Lower leg skin (tissue), 4 donors: ENCODE results near the gene KCNJ14. TPM values are rescaled to one million over a fixed set of nuclear protein-coding genes. Genes with fewer than 3 reads are reported as not detected.

Experiments
- DNase-seq, 2 donors: peaks; one replicate each; pipeline ENCODE4 v3.0.0-alpha.2; 2019; ENCODE audit warnings: low spot score in 2 of 2
- H3K4me3 ChIP-seq: fragments of 200-600 bp; sonication (generic); 2 replicates; pipeline ENCODE4 v1.5.1; 2017; ENCODE audit warnings: mild to moderate bottlenecking, low read depth; ENCODE audit not compliant: poor library complexity, severe bottlenecking
- CTCF ChIP-seq, 3 donors: fragments of 450-650 bp; IDR thresholded peaks; one replicate each; pipeline ENCODE4 v1.5.1; 2016; ENCODE audit warnings: antibody characterized with exemption in 3 of 3, mild to moderate bottlenecking in 3 of 3, moderate library complexity in 2 of 3
- POLR2A ChIP-seq, 2 donors: fragments of 450-650 bp; IDR thresholded peaks; one replicate each; pipeline ENCODE4 v1.6.1; 2016 to 2017; ENCODE audit warnings: antibody characterized with exemption in 2 of 2, mild to moderate bottlenecking in 1 of 2, moderate library complexity in 1 of 2
- WGBS, 2 donors: methylation state at CpG; one replicate each; pipeline ENCODE4 v1.1.5; 2018; 5-methylcytosine and 5-hydroxymethylcytosine counted together
- intact Hi-C: fragments of 100-400 bp; cut with DNase I; formaldehyde crosslinking; loops from one replicate; pipeline ENCODE4 v1.15.0; 2023; ENCODE audit warnings: low total_unique reads
- total RNA-seq, 4 donors: library from RNA; depleted of rRNA; stranded (reverse); fragments of >200 nt; gene quantifications; one replicate each; pipeline ENCODE4 v1.1.0, GENCODE V29; 2016

The KCNJ14 gene
- total RNA-seq, 4 donors from 2014 or later: 0.86 to 4.7 (median 1.4) TPM

DNA sequence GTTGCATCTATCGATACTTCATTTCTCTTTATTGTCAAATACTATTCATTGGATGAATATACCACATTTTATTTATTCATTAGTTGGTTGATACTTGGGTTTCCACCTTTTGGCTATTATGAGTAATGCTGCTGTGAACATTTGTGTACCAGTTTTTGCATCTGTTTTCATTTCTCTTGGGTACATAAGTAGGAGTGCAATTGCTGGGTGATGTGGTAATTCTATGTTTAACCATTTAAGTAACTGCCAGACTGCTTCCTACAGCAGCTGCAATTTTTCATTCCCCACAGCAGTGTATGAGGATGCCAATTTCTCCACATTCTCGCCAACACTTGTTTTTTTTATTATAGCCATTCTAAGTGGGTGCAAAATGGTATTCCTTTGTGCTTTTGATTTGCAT, 2.6 kb downstream of the KCNJ14 start:
- 75 to 98% methylated on average over 2 of the region's 2 CpGs for WGBS, 2 donors
- no peak for TF ChIP-seq POLR2A (IDR thresholded peaks at IDR 0.05)
- TF ChIP-seq CTCF (IDR thresholded peaks at IDR 0.05): no peak
- intact Hi-C loops: no loop called here
- H3K4me3 ChIP-seq: no peak overlapping the region
- DNase-seq: no peak

DNA sequence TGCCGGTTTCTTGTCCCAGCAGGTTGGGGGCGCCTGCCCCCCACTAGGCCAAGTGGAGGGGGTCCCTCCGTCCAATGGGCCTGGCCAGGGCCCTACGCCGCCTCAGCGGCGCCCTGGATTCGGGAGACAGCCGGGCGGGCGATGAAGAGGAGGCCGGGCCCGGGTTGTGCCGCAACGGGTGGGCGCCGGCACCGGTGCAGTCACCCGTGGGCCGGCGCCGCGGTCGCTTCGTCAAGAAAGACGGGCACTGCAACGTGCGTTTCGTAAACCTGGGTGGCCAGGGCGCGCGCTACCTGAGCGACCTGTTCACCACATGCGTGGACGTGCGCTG, 6.2 kb downstream of the KCNJ14 start:
- DNase-seq: no peak
- intact Hi-C loops: no loop called here
- 93 to 94% methylated on average over 35 to 36 of the region's 36 CpGs for WGBS, 2 donors
- TF ChIP-seq POLR2A (IDR thresholded peaks at IDR 0.05): no peak
- no peak for TF ChIP-seq CTCF (IDR thresholded peaks at IDR 0.05)
- H3K4me3 ChIP-seq: no peak overlapping the region

- 82 to 89% methylated on average over 60 of the region's 62 CpGs for WGBS, 2 donors
Observed at GRCh38 chr19:48461982-48462655, 6.7 kb downstream of the KCNJ14 start.

GRCh38 chr19:48465215-48465614, 9.8 kb downstream of the KCNJ14 start:
- TF ChIP-seq POLR2A (IDR thresholded peaks at IDR 0.05) (no peak), CTCF (IDR thresholded peaks at IDR 0.05) (no peak)
- DNase-seq: no peak
- no peak overlapping the region for H3K4me3 ChIP-seq
- WGBS, 2 donors: 90 to 92% methylated on average over 1 of the region's 1 CpG
- intact Hi-C loops: loop anchor here (5.0 kb wide), 1 partner anchor 837 kb away; no protein-coding TSS in a partner anchor

More at GRCh38 chr19:48461982-48462655, 6.7 kb downstream of the KCNJ14 start:
- intact Hi-C loops: no loop called here
- TF ChIP-seq CTCF (IDR thresholded peaks at IDR 0.05) (no peak), POLR2A (IDR thresholded peaks at IDR 0.05) (no peak)
- no peak overlapping the region for H3K4me3 ChIP-seq
- no peak for DNase-seq

GRCh38 chr19:48466561-48467325, 11.4 kb downstream of the KCNJ14 start:
- no peak overlapping the region for H3K4me3 ChIP-seq
- no peak for DNase-seq
- intact Hi-C loops: loop anchor here (5.0 kb wide), 1 partner anchor 836 kb away; no protein-coding TSS in a partner anchor
- 53 to 64% methylated on average over 12 to 16 of the region's 16 CpGs for WGBS, 2 donors
- TF ChIP-seq POLR2A (IDR thresholded peaks at IDR 0.05) (no peak), CTCF (IDR thresholded peaks at IDR 0.05) (no peak)
